ENCODE measurements around the gene BCL2L15.
A peak's percentile ranks its signal among the peaks of the same experiment; 100 is the strongest.

BCL2L15 gene

DNA sequence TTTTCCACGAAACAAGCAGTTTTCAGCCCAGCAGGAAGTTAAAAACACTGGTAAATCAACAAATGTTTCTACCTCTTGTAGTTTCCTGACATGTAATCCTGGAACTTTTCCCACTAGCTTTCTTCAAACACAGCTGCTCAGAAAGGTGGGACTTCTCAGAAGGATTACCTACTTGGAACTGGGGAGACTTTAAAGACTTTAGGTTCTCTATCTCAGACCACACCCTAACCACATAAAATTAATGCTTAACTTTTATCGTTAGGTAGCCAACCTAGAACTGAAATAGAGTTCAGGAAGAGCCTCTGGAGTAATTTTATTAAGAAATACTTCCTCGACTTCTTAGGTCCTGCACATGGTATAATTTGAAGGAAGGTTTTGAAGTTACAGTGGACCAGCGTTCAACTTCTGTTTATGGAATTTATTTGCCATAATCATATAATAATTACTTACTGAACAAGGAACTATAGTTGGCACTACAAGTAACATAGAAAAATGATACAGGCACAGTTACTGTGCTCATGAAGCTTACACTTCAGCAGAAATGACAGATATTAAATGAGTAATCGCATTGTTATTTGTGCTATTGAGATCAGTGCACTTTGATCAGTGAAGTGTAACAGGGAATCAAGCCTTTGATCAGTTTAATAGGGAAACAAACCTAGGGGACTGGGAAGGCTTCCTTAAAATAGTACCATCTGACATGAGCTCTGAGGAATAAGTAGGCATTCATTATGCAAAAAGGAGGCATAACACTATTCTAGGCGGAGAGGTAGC lies at the start of gene BCL2L15:
TSS of gene BCL2L15 (minus strand) at position 180 of the 774 bp plus-strand sequence. CDS start 206 bp downstream, outside the sequence.
- DNase-seq = no peak

GRCh38 chr1:113937146-113937545 lies 49.8 kb upstream of the BCL2L15 start:
- no peak for DNase-seq

GRCh38 chr1:113935970-113936369 lies 48.6 kb upstream of the BCL2L15 start:
- no peak for DNase-seq

DNA sequence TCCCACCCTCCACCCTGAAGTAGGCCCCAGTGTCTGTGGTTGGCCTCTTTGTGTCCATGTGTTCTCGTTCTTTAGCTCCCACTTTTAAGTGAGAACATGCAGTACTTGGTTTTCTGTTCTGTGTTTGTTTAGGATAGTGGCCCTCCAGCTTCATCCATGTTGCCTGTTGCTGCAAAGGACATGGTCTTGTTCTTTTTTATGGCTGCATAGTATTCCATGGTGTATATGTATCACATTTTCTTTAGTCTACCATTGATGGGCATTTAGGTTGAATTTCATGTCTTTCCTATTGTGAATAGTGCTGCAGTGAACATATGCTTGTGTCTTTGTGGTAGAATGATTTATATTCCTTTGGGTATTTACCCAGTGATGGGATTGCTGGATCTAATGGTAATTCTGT lies 47.8 kb upstream of the BCL2L15 start:
- DNase-seq = no peak

- DNase-seq = no peak
These were observed 47.2 kb upstream of the BCL2L15 start for GRCh38 chr1:113934511-113935055.

GRCh38 chr1:113934006-113934405 lies 46.6 kb upstream of the BCL2L15 start:
- no peak for DNase-seq

GRCh38 chr1:113931451-113931851 lies 44.1 kb upstream of the BCL2L15 start:
- DNase-seq = no peak

GRCh38 chr1:113930499-113931161 lies 43.2 kb upstream of the BCL2L15 start:
- no peak for DNase-seq

DNA sequence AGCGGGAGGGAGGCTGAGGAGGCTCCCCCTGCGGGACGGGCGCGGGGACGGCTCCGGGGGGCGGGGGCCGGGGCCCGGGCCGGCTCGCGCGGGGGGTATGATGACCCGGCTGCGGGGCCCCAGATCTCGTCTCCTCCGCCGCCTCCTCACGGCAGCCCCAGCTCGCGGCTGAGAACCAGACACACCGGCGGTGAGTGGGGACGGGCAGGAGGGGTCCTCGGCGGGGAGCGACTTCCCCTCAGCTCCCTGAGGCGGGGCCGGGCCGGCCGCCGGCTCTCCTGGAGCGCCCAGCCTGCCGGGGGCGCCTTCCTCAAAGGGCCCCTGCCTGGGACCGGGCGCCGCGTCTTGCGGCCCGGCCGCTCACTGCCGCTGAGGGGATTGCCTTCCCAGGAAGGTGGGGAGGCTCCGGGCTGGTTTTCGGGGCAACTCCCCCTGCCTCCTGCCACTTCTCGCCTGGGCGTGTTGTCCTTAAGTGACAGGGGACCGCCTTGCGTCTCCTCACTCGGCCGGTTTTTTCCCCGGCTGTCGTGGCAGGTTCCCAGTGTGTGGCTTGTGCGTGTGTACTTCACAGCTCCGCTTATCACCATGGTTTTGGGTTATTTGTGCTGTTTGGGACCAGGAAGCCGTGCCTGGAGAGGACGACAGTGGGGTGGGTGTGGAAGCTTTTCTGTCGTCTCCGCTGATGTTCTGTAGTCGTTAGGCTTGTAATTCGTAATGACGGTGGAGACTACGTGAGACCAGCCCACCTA lies 42.5 kb upstream of the BCL2L15 start:
- peak; percentile 37 for DNase-seq

- DNase-seq = peak; percentile 97
These were observed 41.8 kb upstream of the BCL2L15 start, which contains the start of gene HIPK1 for GRCh38 chr1:113928941-113929749. TSS of gene HIPK1 (plus strand) at chr1:113929324.

GRCh38 chr1:113928187-113928930 lies 41.0 kb upstream of the BCL2L15 start:
- DNase-seq = peak; percentile 47

DNA sequence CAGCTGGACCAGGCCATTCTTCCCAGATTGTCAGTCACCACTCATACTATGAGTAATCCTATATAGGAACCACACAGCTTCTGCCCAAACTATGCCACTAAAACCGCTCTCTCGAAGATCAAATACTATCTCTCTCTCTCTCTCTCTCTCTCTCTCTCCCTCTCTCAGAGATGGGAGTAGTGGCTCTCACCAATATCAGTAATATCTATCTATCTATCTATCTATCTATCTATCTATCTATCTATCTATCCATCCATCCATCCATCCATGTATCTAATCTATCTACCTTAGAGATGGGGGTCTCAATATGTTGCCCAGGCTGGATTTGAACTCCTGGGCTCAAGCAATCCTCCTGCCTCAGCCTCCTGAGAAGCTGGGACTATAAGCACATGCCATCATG lies 37.1 kb upstream of the BCL2L15 start:
- no peak for DNase-seq

- no peak for DNase-seq
These were observed 35.6 kb upstream of the BCL2L15 start for GRCh38 chr1:113922957-113923356.

DNA sequence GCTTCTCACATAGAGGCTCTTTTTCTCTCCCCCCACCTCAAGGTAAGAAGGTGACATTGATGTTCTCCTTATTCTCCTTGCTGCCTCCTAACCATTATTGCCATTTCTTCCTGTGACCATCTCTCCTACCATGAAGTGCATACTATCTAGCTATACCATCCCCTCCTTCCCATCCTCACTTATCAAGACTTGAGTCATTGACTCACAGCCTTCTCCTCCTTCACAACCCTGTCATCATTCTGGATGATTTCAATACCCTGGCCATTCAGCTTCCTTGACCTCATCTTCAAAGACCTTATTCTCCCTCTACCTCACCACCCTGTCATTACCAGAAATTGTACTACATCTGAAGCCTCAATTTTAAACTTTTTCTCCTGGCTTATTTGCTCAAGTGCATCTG lies 30.9 kb upstream of the BCL2L15 start:
- no peak for DNase-seq

DNA sequence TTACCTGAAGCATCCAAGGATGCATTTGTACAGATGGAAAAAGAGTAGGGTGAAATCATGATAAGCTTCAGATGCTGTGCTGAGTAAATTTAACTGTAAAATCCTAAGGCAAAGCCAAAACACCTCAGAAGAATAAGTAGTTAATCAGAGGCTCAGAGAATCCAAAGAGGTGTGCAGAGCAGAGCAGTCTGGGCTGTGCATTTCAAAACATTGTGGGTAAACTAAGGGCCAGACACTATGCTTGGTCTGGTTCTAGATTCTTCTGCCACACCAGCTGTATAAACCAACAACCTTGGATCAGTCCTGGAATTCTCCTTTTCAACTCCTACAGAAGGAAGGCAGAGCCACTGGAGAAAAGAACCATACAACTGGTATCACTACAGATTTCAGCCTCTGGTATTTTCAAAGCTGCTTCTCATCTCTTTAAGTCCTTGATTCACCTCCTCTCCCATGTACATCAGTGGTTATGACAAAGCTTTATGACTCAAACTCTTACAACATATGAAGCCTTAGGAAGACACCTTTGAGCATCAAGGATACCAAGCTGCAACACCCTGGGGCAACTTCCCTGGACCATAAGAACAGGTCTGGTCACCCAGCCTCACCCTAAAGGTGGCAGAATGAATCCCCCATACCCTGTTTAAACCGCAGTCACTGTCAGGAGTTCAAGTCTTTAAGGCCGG lies 30.2 kb upstream of the BCL2L15 start:
- no peak for DNase-seq

- no peak for DNase-seq
These were observed 29.6 kb upstream of the BCL2L15 start for GRCh38 chr1:113916974-113917373.

- DNase-seq = no peak
These were observed 26.7 kb upstream of the BCL2L15 start for GRCh38 chr1:113913887-113914664.

DNA sequence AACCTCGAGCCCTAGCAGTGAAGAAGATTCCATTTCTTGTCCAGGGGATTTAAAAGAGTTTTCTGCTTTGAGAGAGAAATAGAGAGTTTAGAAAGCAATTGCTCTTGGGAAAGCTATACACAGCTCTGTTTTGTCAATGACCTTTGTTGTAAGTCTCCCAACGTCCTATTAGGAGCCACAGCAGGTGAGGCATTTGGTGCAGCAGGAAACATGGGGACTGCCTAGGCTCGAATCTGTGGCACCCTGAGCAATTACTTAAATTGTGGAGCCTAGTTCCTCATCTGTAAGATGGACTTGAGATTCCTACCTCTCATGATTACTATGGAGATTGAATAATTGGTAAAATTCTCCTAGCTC lies 25.9 kb upstream of the BCL2L15 start:
- no peak for DNase-seq

DNA sequence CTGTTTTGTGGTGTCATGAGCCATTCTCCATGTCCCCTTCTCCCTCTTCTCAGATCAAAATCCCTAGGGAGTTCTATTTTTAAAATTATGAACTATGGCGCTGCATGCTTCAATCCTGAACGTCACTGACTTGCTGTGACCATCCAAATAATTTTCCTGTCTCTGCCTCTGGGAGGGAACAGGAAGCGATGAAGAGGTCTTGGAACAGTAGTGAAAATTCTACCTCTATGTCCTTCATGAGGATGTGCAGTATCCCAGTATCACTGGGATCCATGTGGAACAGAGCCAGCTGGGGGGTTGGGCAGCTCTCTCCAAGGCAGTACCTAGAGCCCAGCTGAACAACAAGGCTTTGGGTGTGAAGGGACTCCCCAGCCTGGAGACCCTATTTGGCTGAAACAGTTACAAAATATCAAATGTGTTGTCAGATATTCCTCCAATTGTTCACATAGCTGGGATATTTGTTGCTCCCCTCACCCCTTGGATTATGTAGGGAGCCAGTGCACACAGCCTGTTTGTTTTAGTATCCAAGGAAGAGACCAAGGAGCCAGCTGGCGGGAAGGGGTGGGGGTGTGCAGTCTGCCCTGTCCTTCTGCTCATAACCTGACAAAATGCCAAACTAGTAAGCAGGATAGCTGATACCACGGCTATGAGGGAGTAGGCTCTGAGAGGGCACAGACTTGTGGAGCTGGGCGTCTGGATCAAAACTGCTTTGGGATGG lies 25.4 kb upstream of the BCL2L15 start:
- no peak for DNase-seq

DNA sequence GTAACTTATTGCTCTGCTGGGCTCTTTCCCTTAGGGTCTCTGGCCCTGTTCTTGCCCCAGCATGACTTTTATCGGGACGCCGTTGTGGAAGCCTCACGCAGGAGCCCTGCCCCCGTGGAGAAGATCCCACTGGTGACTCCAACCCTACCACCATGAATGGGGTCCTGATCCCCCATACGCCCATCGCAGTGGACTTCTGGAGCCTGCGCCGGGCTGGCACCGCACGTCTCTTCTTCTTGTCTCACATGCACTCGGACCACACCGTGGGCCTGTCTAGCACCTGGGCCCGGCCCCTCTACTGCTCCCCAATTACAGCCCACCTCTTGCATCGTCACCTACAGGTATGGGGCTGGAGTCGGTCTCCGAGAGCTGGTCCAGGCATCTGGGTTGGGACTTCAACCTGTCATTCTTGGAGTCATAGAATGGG lies 18.1 kb upstream of the BCL2L15 start:
- DNase-seq = peak; percentile 47

Measured in NCI-H526 treated with DMSO at 0.1 percent for 48 hours (cell line).